Gastrocnemius medialis (tissue), 4 donors: ENCODE measurements around the gene LITAFD.

Experiments used
- CTCF ChIP-seq, 5 experiments: fragments of 450-650 bp in 3 of 5; fragments of 200-600 bp in 2 of 5; sonication (generic) in 2 of 5; IDR thresholded peaks in 4 of 5; conservative IDR thresholded peaks in 1 of 5; 1 replicate in 4 of 5; 2 replicates in 1 of 5; pipeline ENCODE4 v1.5.1; 2016 to 2019; ENCODE audit warnings: antibody characterized with exemption in 5 of 5, mild to moderate bottlenecking in 3 of 5, moderate library complexity in 3 of 5
- POLR2A ChIP-seq, 2 donors: fragments of 450-650 bp; IDR thresholded peaks; one replicate each; pipeline ENCODE4 v1.6.1; 2017; ENCODE audit warnings: antibody characterized with exemption in 2 of 2, mild to moderate bottlenecking in 2 of 2, moderate library complexity in 2 of 2

- TF ChIP-seq CTCF (IDR thresholded peaks at IDR 0.05 in 4 of 5, conservative IDR thresholded peaks at IDR 0.05 in 1 of 5) (no peak), POLR2A (IDR thresholded peaks at IDR 0.05) (no peak)
These were observed 7.1 kb downstream of the LITAFD start for GRCh38 chr16:8888951-8889892.
